GM11168 (cell line): Measurements from ENCODE around the gene C3orf22.

Source experiments
- in situ Hi-C: fragments of 300-500 bp; cut with MboI; formaldehyde crosslinking; loops from one replicate; pipeline ENCODE4 v1.12.0; 2022; ENCODE audit warnings: low sequenced_read_pairs; ENCODE audit not compliant: unreplicated experiment

C3orf22 gene

DNA sequence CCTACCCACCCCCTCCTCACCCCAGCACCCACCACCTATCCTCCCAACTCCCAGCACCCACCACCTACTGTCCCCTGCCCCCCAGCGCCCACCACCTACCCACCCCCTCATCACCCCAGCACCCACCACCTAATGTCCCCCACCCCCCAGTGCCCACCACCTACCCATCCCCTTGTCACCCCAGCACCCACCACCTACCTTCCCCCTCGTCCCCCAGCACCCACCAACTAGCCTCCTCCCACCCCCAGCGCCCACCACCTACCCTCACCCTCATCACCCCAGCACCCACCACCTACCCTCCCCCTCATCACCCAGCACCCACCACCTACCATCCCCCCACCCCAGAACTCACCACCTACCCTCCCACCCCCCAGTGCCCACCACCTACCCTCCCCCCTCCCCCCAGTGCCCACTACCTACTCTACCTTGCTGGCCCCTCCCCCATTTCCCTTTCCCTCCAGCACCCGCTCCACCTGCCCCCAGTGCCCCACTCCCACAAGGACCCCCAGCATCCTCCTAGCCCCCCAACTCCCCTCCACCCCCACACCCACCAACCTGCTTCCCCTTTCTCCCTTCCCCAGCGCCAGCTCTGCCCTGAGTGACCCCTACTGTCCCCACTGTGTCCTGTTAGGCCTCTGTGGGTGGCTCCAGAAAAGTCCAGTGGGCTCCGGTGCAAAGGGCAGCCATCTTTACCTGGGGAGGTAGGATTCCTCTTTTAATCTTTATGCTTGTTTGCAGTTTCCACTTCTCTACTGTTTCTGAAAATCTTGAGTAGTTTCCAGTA is 42.4 kb downstream of the C3orf22 start:
- in situ Hi-C loops: no loop called here

DNA sequence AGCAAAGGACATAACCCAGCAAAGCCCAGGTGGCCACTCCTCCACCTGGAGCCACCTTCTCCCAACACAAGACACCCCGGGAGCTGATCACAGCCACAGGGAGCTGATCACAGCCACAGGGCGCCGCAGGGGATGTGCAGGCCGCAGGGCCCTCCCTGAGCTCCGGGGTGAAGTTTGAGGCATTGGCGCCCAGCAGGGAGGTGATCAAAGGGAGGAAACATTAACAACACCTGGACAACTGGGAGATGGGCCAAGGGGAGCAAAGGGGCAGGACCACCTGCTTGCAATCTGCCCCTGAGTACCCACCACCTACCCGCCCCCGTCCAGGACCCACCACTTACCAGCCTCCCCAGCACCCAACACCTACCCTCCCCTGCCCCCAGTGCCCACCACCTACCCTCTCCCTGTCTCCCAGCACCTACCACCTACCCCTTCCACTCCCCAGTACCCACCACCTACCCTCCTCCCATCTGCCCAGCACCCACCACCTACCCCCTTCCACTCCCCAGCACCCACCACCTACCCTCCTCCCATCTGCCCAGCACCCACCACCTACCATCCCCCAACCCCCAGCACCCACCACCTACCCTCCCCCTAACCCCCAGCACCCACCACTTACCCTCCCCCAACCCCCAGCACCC is 43.5 kb downstream of the C3orf22 start:
- in situ Hi-C loops: no loop called here

DNA sequence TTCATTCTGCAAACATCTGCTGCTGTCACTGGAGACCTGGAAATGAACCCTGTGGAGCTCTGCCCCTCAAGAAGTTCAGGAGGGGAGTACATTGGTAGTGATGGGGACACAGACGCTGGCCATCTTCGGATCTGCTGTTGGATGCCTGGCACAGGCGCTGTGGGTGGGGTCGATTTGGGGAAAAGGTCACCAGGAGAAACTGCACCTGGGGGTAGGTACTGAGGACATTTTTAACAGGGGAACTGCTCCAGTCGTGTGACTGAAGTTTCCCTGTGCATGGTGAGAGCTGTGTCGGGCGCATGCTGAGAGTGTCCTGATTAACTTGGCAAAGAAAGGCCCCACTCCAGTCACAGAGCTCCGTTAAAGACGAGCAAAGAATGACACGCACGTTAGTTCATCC is 44.6 kb downstream of the C3orf22 start:
- in situ Hi-C loops: no loop called here

DNA sequence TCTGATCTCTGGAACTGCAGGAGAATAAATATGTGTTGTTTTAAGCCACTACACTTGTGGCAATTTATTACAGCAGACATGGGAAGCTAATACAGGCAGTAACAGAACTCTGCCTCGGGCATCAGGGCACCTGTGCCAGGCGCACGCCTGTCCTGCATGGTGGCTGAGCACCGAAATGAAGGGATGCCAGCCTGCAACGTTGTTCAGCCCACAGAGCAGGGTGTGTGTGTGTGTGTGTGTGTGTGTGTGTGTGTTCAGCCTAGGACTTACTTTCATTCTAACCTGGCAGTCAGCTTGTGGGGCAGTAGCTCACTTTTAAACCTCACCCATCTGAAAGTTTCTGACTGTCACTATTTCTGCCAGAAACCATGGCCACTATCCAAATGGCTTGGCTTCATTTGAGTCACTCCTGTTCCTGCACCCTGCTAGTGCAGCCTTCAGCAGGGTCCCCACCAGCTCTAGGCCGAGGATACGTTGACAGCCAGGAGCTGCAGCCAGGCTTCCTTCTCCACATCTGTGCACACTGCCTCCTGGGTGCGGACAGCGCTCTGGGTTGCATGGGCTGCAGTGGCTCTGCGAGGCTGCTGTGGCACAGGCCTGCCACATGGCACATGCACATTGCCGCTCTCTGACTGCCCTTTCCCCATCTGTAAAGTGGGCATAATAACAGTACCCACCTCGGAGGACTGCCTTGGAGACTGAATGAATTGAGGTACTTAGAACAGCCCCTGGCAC is 45.6 kb downstream of the C3orf22 start:
- in situ Hi-C loops: no loop called here

DNA sequence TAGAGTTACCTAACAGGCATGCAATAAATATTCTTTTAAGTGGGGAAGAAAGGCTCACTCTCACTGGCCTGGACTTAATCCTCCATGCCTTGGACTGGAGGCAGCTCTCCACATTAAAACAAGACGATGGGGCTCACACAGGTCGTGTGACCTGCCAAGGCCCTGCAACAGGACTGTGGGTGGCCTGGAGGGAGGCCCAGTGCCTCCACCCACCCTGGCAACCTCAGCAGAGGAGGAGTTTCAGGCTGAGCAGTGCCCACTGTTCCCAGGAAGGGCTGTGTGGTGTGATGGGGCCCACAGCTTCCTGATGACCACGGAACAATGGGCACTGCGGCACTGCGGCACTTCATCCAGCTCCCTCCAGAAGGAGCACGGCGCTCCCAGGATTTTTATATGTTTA is 46.7 kb downstream of the C3orf22 start:
- in situ Hi-C loops: no loop called here

DNA sequence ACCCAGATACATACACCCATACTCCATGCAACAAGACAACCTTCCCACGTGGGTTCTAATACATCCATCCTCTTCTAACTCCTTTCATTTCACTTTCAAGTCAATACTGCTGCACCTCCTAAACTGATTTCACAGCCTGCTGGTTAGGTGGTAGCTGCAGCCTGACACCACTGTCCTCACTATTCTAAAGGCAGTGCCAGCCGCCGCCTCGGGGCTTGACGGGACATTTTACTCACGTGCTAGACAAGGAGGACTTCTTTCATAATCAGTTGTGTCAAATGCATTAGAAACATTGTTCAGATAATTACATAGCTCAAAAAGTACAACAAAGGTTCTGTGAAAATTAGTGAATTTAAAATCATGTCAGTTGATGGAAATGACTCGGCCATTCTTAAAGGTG is 47.4 kb downstream of the C3orf22 start:
- in situ Hi-C loops: no loop called here

DNA sequence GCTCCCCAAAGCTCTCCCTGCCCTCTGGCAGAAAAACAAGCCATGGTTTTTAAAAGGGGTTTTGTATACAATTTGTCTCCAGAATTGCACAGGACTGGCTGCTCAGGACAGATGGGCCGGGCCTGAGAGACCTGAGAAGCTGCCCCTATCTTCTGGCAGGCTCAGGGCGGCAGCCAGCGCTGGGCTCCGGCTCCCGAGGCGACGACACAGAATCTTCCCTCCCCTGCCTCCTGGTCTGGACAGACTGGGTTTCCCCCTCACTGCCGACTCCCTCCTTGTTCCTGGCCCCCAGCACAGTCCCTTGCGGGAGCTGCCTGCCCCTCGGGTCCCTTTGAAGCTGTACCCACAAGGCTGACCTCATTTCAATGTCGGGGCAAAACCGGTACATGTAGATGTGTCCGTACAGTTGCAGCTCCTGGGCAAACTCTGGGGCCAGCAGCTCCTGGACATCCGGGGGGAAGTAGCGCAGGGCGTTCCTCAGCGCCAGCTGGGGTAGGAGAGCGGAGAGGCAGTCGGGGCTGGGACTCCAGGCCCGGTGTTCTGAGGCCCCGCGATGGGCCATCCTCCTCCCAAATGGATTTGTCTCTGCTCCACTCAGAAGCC is 48.3 kb downstream of the C3orf22 start:
- in situ Hi-C loops: no loop called here

DNA sequence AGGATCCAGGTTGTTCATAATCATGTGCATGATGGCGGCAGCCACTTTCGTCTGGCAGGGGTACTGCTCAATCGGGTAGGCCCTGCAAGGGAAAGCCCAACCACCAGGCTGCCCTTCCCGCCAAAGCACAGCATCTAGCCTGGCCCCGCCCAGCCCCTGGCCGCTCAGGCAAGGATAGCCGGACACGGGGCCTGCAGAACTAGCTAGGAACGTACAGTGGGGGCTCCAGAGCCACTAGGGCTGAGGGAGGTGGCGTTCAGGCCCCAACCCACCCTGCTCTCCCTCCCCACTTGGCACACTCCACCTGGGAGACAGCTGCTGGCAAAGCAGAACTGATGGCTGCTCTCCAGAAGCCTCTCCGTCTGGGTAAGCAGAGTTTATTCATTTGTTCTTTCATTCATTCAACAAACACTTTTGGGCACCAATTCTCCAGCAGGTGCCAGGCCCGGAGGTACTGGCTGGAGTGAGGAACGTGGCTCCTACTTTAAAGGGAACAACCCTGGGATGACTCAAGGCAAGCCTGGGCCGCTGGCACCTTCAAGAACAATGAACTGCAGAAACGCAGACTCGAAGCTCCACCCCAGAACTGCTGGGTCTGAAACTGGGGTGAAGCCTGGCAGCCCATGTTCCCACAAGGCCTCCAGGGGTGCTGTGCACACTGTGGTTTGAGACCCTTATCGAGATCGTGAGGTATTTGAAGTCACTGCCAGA is 49.0 kb downstream of the C3orf22 start:
- in situ Hi-C loops: no loop called here

DNA sequence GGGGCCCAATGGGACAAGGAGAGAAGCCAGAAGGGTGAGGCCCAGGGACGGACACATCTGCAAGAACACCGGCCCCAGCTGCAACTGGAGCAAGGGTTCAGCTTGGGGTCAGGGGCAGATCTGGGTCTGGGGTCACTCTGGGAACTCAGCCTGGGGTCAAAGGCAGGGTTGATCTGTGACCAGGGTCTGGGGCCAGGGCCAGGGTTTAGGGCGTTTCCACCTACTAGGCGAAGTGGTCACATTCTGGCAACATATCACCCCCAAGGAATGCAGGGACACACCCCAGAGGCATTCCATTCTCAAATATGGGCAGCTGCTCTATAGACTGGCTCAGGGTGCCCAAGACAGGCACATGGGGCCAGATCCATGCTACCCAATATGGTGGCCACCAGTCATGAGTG is 50.2 kb downstream of the C3orf22 start:
- in situ Hi-C loops: no loop called here

DNA sequence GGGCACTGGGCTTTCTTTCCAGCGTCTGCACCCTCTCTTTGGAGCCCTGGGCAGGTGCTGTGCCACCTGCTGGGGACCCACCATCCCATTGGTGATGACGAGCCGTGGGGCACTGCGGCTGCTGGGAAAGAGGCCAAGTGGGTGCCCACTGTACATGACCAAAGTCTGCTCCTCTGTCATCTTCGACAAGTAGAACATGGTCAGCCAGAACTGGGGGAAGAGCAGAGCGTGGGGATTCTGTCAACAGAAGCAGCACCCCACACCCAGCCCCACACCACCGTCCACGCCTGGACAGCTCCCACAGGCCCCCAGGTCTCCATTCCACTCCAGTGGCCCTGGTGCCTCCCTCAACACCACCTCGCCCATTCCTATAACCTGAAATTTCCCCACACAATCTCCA is 50.8 kb downstream of the C3orf22 start:
- in situ Hi-C loops: no loop called here

DNA sequence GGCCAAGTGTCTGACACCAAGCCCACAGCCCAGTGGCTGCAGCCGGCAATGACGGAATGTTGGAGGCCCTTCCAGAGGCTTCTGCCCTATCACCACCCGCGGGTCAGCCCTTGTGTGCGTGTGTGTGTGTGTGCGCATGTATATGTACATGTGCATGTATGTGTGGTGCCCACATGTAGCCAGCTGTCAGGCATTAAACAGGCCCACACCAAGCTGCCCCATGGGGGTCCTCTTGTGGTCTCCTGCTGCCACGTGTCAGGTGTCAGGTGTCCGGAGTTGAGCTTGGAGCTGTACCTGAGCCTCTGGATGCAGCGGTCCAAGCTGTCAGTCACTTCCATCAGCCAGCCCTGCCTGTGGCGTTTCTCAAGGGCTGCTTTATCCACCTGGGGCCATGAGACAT is 55.0 kb downstream of the C3orf22 start:
- in situ Hi-C loops: no loop called here

DNA sequence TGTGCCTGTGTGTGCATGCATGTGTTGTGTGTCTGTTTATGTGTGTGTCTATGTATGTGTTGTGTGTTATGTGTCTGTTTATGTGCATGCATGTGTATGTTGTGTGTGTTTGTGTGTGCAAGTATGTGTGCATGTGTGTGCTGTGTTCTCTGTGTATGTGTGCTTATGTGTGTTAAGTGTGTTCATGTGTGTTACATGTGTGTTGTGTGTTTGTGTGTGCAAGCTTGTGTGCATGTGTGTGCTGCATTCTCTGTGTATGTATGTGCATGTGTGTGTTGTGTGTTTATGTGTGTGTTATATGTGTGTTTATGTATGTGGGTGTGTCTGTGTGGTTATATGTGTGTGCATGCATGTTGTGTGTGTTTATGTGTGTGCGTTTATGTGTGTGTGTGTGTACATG is 56.1 kb downstream of the C3orf22 start:
- in situ Hi-C loops: no loop called here

DNA sequence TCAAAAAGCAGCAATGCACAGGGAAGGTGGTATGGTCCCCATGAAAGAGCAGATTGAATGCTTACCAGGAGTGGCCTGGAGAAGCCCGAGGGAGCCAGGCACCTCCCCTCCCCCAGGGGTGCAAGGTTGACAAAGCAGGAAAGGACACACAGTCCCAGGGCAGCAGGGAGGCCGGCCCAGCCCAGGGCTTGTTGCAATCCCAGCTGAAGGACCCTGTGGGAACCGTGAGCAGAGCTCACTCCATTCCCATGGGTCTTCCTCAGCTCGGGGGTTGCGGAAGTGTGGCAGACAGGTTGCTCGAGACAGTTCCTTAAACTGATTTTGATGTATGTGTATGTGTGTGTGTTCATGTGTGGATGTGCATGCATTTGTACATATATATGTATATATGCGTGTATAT is 57.0 kb downstream of the C3orf22 start:
- in situ Hi-C loops: no loop called here

DNA sequence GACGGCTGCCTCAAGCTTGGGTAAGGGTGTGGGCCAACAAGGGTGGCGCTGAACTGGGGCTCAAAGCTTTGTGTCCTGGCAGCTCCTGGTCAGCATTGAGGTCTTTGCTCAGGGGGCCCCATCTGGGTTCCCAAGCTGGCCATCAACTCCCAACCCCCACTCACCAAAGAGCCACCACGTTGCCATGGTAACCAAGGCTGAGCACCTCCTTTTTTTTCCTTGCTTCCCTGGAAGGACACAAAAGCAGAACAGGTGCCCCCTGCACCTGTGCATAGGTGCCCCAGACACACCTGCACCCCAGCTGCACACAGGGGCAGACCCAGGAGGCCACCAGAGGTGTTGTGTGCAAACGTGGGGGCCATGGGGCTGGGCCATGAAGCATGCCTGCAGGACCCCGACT is 57.7 kb downstream of the C3orf22 start:
- in situ Hi-C loops: no loop called here

DNA sequence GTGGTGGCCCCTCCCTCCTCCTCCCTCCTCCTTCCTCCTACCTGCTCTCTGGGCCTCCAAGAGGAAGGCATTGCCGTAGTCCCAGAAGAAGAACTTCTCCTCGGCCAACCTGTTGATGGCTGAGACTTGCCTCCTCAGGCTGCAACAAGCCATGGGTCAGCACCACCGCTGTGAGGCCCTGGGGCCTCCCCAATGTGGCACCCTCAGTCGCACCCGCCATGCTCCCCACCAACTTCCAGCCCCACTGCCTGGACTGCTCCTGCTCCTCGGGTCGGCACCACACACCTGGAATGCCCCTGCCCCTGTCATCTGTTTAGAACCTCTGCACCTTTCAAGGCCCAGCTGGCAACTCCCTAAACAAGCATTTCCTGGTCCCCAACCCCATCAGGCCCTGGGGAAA is 58.7 kb downstream of the C3orf22 start:
- in situ Hi-C loops: no loop called here
